ENCODE results near the gene SNAPC3.

- TF ChIP-seq CTCF (IDR thresholded peaks at IDR 0.05) (no peak), POLR2A (IDR thresholded peaks at IDR 0.05) (no peak)
Observed at GRCh38 chr9:15381491-15381890, 41.2 kb upstream of the SNAPC3 start.

Data from lower leg skin (tissue), 3 donors.